Psoas muscle (tissue), 8 donors: ENCODE results near the gene RANBP10. TPM values are rescaled to one million over a fixed set of nuclear protein-coding genes. Genes with fewer than 3 reads are reported as not detected.

ENCODE experiments used
- ATAC-seq, 4 donors: fragments of 200-7000 bp; cut with Tn5 transposase; one replicate each; pipeline ENCODE4 v1.9.1; 2020; ENCODE audit warnings: moderate library complexity in 3 of 4, mild to moderate bottlenecking in 2 of 4
- DNase-seq, 2 donors: peaks; one replicate each; pipeline ENCODE4 v3.0.0-alpha.2; 2020
- H3K27ac ChIP-seq: fragments of 200-600 bp; one replicate; pipeline ENCODE4 v1.8.0; 2022
- H3K27me3 ChIP-seq, 3 donors: fragments of 200-600 bp in 1 of 3; one replicate each; pipeline versions ENCODE4 v1.6.1 to v1.8.0; 2013 to 2022; ENCODE audit warnings: low read length in 2 of 3, mild to moderate bottlenecking in 2 of 3, moderate library complexity in 1 of 3; ENCODE audit not compliant: insufficient read depth in 3 of 3
- H3K36me3 ChIP-seq, 2 donors: fragments of 200-600 bp in 1 of 2; one replicate each; pipeline versions ENCODE4 v1.6.1 to v1.8.0; 2013 to 2022; ENCODE audit warnings: low read depth in 1 of 2, mild to moderate bottlenecking in 1 of 2, moderate library complexity in 1 of 2; ENCODE audit not compliant: insufficient read depth in 1 of 2
- H3K4me1 ChIP-seq: fragments of 200-600 bp; one replicate; pipeline ENCODE4 v1.8.0; 2022
- H3K4me3 ChIP-seq: fragments of 200-600 bp; one replicate; pipeline ENCODE4 v1.8.0; 2022; ENCODE audit warnings: mild to moderate bottlenecking
- H3K9me3 ChIP-seq: fragments of 200-600 bp; one replicate; pipeline ENCODE4 v1.8.0; 2022
- CTCF ChIP-seq: fragments of 200-600 bp; IDR thresholded peaks from one replicate; pipeline ENCODE4 v1.8.0; 2022; ENCODE audit warnings: antibody characterized with exemption
- WGBS, 3 donors: extraction: QIAGEN DNeasy Blood & Tissue Kit; methylation state at CpG; one replicate each; pipeline versions ENCODE4 v1.1.6 to v1.1.7; 2013; 5-methylcytosine and 5-hydroxymethylcytosine counted together
- intact Hi-C, 2 donors: fragments of 100-400 bp; cut with DNase I; formaldehyde crosslinking; loops; one replicate each; pipeline versions ENCODE4 v1.11.0 to v1.14.2; 2022
- polyA plus RNA-seq, 3 donors: library from polyadenylated mRNA; stranded (reverse); fragments of 200-250 nt; gene quantifications; one replicate each; pipeline ENCODE4 v1.2.3, GENCODE V29; 2013
- total RNA-seq, 4 donors: library from RNA; stranded (reverse); fragmentation: NEBNext Ultra II Directional in 2 of 4; extraction: Animal tissue kit (Norgen Biotek cat#: 25700) in 2 of 4; gene quantifications; one replicate each; pipeline versions ENCODE4 v1.2.1 to v1.2.4, GENCODE V29; 2021 to 2023
- donor health status: healthy with polysubstance abuse.
- donor health status: DM: no; HTN: no; CAD: no; lungs with moderate emphysema.
- donor health status: Bipolar disorder and iron deficiency.
- donor health status: healthy.
- donor health status: DM: yes; HTN: yes; CAD: no.
- donor health status: DM: no; HTN: no; CAD: no.
- donor health status: DM: no; HTN: no; CAD: no.
- donor health status: DM: yes; HTN: yes; CAD: no.

RANBP10 gene
- total and polyA plus RNA-seq, 7 donors, result 9.1 to 27.9 (median 17.6) TPM

DNA sequence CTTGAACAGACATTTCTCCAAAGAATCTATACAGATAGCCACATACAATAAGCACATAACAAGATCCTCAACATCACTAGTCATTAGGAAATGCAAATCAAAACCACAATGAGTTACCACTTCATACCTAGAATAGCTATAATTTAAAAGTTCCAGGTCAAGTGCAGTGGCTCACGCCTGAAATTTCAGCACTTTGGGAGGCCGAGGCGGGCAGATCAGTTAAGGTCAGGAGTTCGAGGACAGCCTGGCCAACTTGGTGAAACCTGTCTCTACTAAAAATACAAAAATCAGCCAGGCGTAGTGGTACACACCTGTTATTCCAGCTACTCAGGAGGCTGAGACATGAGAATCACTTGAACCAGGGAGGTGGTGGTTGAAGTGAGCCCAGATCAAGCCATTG is 19.9 kb downstream of the RANBP10 start:
- TF ChIP-seq CTCF, result no peak
- ATAC-seq (no peak), DNase-seq (no peak)
- Histone ChIP-seq H3K4me3 (no peak overlapping the region), H3K9me3 (no peaks in the 10 kb centered on the region), H3K4me1 (peaks cover 27% of the 10 kb centered on the region), H3K27me3 (no peaks in the 10 kb centered on the region), H3K36me3 (no peaks in the 10 kb centered on the region), H3K27ac (no peak overlapping the region)
- WGBS, 3 donors, result 69 to 91% (median 80%) methylated on average over 5 of the region's 5 CpGs
- intact Hi-C loops, result no loop called here

DNA sequence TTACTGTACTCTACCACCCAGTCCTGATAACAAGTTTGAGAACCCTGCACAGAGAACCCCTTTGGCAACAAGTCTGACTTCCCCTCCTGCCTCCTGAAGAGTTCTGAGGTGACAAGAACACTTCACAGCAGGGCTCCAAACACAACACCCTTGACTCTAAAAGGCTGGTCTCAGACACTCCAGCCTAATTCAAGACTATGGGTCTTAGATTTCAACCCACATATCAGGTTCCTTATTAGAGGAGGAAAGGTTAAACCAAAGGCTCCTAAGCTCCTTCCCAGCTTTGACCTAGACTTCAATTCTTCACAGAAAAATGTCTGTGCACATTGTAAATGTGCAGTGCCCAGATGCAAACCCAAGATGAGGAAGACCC is 23.0 kb downstream of the RANBP10 start:
- DNase-seq (no peak), ATAC-seq (no peak)
- no peaks in the 10 kb centered on the region for H3K36me3 ChIP-seq
- no peak for TF ChIP-seq CTCF
- no peaks in the 10 kb centered on the region for H3K27me3 ChIP-seq
- H3K4me3 ChIP-seq, result no peak overlapping the region
- no peak overlapping the region for H3K27ac ChIP-seq
- peaks cover 24% of the 10 kb centered on the region for H3K4me1 ChIP-seq
- intact Hi-C loops, result loop anchor here in 1 of 2 donors (5.0 kb wide), 1 partner anchor 36 kb away; no protein-coding TSS in a partner anchor
- no peaks in the 10 kb centered on the region for H3K9me3 ChIP-seq

DNA sequence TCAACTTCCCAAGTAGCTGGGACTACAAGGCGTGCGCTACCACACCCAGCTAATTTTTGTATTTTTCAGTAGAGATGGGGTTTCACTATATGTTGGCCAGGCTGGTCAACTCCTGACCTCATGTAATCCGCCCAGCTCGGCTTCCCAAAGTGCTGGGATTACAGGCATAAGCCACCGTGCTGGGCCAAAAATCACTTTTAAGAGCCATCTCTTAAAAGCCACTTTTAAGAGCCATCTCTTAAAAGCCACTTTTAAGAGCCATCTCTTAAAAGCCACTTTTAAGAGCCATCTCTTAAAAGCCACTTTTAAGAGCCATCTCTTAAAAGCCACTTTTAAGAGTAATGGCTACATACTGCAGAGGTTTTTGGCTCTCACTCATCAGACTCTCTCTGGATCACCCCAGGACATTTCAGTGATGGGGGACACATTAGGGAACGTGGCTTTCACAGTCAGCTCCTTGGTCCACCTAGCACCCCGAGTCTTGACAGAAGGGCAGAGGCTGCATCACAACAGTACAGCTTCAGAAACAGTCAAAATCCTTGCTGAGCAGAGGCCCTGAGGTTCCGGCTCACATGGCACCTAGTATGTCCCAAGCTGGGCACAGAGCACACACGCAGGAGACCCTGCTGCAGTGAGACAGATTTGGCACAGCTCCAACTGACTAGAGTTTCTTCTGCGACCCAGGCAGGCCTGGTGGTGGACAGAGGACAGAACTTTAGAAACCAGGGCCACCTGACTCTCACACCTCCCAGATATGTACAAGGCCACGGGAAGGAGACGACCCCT is 23.6 kb downstream of the RANBP10 start:
- no peaks in the 10 kb centered on the region for H3K36me3 ChIP-seq
- ATAC-seq (peak in 2 of 4 donors; percentile 16 to 22), DNase-seq (no peak)
- H3K27ac ChIP-seq, result no peak overlapping the region
- no peaks in the 10 kb centered on the region for H3K27me3 ChIP-seq
- no peak overlapping the region for H3K4me3 ChIP-seq
- intact Hi-C loops, result loop anchor here in 1 of 2 donors (5.0 kb wide), 1 partner anchor 35 kb away; no protein-coding TSS in a partner anchor
- 68 to 83% (median 70%) methylated on average over 12 of the region's 12 CpGs for WGBS, 3 donors
- H3K9me3 ChIP-seq, result no peaks in the 10 kb centered on the region
- H3K4me1 ChIP-seq, result peaks cover 24% of the 10 kb centered on the region
- no peak for TF ChIP-seq CTCF

DNA sequence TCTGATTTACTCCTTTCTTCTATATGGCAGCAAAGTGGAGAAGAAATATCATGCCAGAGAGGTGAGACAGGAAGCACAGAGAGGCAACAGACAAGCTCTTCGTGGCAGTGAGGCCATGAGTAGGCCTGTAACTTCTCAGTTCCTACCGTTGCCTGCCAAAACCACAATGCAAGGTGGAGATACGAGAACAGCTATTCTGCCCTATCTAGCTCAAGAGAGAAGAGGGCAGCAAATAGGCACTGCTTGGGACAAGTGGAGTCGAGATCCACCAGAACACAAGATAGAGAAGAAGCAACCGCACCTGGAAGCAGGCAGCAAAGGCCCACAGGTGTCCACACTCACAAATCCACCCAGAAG is 24.8 kb downstream of the RANBP10 start:
- no peaks in the 10 kb centered on the region for H3K36me3 ChIP-seq
- DNase-seq (no peak), ATAC-seq (peak in 1 of 4 donors; percentile 30)
- H3K9me3 ChIP-seq, result no peaks in the 10 kb centered on the region
- H3K4me1 ChIP-seq, result peaks cover 24% of the 10 kb centered on the region
- TF ChIP-seq CTCF, result no peak
- intact Hi-C loops, result loop anchor here in 1 of 2 donors (5.0 kb wide), 1 partner anchor 34 kb away; no protein-coding TSS in a partner anchor
- WGBS, 3 donors, result 80 to 93% (median 80%) methylated on average over 5 of the region's 5 CpGs
- H3K27ac ChIP-seq, result peak overlapping the region; percentile 39
- H3K4me3 ChIP-seq, result no peak overlapping the region
- no peaks in the 10 kb centered on the region for H3K27me3 ChIP-seq
